Uterus (tissue), 2 donors: ENCODE measurements around the gene NPS.

Experiments used
- POLR2A ChIP-seq, 2 donors: fragments of 450-650 bp; IDR thresholded peaks; one replicate each; pipeline ENCODE4 v1.6.1; 2016; ENCODE audit warnings: antibody characterized with exemption in 2 of 2, mild to moderate bottlenecking in 1 of 2, moderate library complexity in 1 of 2
- TF ChIP-seq, protein P1 (sequence below), 4 experiments: fragments of 200-600 bp in 2 of 4; fragments of 450-650 bp in 2 of 4; sonication (generic) in 2 of 4; IDR thresholded peaks; one replicate each; pipeline ENCODE4 v1.5.1; 2016 to 2019; ENCODE audit warnings: antibody characterized with exemption in 4 of 4, mild to moderate bottlenecking in 2 of 4, moderate library complexity in 1 of 4

DNA sequence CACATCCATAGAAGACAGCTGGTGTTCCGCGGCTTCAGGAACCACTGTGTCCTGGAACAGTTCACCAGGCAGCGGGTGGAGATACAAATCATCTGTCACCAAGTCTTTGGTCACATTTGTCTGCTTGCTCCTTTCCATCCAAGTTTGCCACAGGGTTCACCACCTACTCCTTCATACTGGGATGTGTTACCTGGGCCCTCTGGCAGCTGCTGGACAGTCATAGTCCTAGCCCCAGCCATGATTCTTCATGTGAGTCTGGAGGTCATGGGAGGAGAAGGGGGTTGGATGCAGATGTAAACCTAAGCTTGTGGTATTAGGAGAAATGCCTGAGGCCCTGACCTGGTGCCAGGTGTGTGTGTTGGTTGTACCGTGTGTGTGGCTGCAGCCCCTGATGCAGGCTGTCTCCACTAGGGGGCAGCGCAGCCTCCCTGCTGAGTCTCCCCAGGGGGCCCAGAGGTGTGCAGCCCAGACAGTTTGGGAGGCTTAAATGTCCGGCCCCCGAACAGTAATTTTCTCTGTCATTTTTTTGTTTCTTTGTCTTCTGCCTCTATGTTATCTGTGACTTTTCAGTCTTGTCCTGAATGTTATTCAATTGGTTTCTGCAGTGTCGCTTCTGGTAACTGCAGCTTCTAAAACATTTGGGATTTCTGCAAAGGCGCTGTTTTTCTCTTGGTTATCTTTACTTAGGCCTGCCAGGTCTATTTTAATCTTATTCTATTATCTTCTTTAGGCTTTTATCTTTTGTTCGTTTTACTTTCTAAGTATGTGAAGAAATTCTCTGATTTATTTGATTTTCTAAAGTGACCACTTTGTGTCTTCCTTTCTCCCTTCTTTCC lies 14.8 kb downstream of the NPS start:
- TF ChIP-seq, protein P1, sequence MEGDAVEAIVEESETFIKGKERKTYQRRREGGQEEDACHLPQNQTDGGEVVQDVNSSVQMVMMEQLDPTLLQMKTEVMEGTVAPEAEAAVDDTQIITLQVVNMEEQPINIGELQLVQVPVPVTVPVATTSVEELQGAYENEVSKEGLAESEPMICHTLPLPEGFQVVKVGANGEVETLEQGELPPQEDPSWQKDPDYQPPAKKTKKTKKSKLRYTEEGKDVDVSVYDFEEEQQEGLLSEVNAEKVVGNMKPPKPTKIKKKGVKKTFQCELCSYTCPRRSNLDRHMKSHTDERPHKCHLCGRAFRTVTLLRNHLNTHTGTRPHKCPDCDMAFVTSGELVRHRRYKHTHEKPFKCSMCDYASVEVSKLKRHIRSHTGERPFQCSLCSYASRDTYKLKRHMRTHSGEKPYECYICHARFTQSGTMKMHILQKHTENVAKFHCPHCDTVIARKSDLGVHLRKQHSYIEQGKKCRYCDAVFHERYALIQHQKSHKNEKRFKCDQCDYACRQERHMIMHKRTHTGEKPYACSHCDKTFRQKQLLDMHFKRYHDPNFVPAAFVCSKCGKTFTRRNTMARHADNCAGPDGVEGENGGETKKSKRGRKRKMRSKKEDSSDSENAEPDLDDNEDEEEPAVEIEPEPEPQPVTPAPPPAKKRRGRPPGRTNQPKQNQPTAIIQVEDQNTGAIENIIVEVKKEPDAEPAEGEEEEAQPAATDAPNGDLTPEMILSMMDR (IDR thresholded peaks at IDR 0.05) = no peak
- TF ChIP-seq POLR2A (IDR thresholded peaks at IDR 0.05) = no peak
